ENCODE data around the gene LAMA5. TPM values are rescaled to one million over a fixed set of nuclear protein-coding genes. Genes with fewer than 3 reads are reported as not detected.

The LAMA5 gene
- total RNA-seq, 1 donor from 2014 or later: 70.9 TPM

DNA sequence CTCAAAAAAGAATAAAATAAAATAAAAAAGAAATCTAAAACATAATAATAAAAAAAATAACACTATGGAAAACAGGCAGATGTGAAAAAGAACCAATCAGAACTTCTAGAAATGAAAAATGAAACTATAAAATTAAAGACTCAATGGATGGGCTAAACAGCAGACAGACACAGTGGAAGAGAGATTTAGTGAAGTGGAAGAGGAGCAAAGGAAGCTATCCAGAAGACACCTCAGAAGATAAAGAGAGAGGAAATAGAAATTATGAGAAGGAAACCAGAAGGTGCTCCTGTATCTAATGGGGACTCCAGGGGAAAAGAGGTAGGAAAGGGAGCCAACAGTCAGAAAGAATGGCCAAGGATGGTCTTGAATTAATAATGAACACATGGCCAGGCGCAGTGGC lies 18.5 kb downstream of the LAMA5 start:
- DNase-seq: no peak
- H3K9me3 ChIP-seq (replicated peaks): peaks cover 8% of the 10 kb centered on the region
- H3K4me3 ChIP-seq: no peak overlapping the region
- peaks cover 21% of the 10 kb centered on the region for H3K4me1 ChIP-seq
- TF ChIP-seq, protein P1, sequence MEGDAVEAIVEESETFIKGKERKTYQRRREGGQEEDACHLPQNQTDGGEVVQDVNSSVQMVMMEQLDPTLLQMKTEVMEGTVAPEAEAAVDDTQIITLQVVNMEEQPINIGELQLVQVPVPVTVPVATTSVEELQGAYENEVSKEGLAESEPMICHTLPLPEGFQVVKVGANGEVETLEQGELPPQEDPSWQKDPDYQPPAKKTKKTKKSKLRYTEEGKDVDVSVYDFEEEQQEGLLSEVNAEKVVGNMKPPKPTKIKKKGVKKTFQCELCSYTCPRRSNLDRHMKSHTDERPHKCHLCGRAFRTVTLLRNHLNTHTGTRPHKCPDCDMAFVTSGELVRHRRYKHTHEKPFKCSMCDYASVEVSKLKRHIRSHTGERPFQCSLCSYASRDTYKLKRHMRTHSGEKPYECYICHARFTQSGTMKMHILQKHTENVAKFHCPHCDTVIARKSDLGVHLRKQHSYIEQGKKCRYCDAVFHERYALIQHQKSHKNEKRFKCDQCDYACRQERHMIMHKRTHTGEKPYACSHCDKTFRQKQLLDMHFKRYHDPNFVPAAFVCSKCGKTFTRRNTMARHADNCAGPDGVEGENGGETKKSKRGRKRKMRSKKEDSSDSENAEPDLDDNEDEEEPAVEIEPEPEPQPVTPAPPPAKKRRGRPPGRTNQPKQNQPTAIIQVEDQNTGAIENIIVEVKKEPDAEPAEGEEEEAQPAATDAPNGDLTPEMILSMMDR (IDR thresholded peaks at IDR 0.05; ENCODE audit: borderline replicate concordance): no peak
- intact Hi-C loops (cut with micrococcal nuclease): no loop called here
- no peaks in the 10 kb centered on the region for H3K27me3 ChIP-seq (ENCODE audit: low read depth)
- peaks cover 70% of the 10 kb centered on the region for H3K36me3 ChIP-seq
- no peak overlapping the region for H3K27ac ChIP-seq (replicated peaks)

DNA sequence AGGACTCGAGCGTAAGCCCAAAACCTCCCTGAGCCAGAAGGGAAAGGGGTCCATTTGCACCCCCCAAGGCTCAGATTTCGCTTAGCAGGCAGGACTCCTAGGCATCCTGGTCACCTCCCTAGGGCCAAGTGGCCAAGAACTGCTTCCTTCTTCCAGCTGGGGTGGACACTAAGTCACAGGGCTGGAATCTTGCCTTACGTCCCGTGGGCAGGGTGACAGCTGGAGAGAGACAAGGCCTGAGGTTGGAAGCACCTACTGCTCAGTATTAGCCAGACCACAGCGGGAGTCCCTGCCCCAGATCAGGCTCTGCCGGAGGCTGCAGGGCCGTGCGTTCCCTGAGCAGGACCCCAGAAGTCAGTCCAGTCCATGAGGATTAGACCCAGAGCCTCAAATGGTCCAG lies 19.7 kb downstream of the LAMA5 start:
- no peaks in the 10 kb centered on the region for H3K27me3 ChIP-seq (ENCODE audit: low read depth)
- intact Hi-C loops (cut with micrococcal nuclease): no loop called here
- DNase-seq: no peak
- TF ChIP-seq, protein P1 (IDR thresholded peaks at IDR 0.05; ENCODE audit: borderline replicate concordance): no peak
- H3K36me3 ChIP-seq: peaks cover 82% of the 10 kb centered on the region
- H3K27ac ChIP-seq (replicated peaks): no peak overlapping the region
- H3K9me3 ChIP-seq (replicated peaks): peaks cover 8% of the 10 kb centered on the region
- H3K4me3 ChIP-seq: no peak overlapping the region
- H3K4me1 ChIP-seq: peaks cover 10% of the 10 kb centered on the region

DNA sequence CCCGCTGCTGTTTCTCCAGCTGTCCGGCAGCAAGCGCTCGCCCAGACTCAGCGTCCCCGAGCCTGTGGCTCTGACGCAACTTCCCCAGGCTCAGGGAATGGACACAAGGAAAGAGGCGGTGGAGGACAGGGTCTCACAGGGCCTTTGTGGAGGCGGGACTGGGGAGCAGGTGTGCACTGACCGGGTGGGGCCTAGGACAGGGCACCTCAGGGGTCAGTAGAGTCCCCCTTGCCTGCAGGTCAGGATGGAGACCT lies 20.0 kb downstream of the LAMA5 start:
- Histone ChIP-seq H3K27me3 (ENCODE audit: low read depth) (no peaks in the 10 kb centered on the region), H3K4me1 (peaks cover 6% of the 10 kb centered on the region), H3K36me3 (peaks cover 80% of the 10 kb centered on the region), H3K9me3 (replicated peaks) (peaks cover 8% of the 10 kb centered on the region), H3K27ac (replicated peaks) (no peak overlapping the region), H3K4me3 (no peak overlapping the region)
- TF ChIP-seq, protein P1 (IDR thresholded peaks at IDR 0.05; ENCODE audit: borderline replicate concordance): no peak
- intact Hi-C loops (cut with micrococcal nuclease): no loop called here
- no peak for DNase-seq

DNA sequence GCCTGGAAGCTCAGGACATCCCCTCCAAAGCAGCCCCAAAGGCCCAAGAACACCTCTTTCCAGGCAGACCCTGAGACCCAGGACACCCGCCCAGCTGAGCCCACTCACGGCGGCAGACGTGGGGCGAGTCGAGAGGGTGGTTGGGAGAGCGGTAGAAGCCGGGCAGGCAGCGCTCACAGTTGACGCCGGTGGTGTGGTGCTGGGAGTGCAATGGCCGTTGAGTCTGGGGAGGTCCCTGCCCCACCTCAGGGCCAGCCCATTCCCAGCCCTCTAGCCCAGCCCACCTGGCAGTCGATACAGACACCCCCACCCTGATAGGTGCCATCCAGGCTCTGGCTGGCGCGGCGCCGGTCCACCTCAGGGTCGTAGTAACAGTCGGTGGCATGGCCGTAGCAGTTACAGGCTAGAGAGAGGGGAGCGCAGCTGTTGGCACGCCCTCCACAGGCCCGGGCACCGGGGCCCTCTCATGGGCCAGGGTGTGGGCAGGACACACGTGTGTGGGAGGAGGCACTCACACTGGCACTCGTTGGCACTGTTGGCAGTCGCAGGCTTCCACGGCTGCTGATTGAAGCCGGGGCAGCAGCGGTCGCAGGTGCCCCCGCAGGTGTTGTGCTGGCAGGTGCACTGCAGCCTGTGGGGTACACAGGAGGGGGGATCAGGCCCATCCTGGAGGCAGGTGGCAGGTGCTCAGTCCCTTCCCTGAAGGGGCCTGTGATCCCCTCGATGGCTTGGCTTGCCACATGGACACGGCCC lies 20.5 kb downstream of the LAMA5 start:
- H3K4me3 ChIP-seq: no peak overlapping the region
- TF ChIP-seq, protein P1 (IDR thresholded peaks at IDR 0.05; ENCODE audit: borderline replicate concordance): no peak
- intact Hi-C loops (cut with micrococcal nuclease): no loop called here
- DNase-seq: no peak
- no peak overlapping the region for H3K27ac ChIP-seq (replicated peaks)
- H3K9me3 ChIP-seq (replicated peaks): peaks cover 8% of the 10 kb centered on the region
- peaks cover 80% of the 10 kb centered on the region for H3K36me3 ChIP-seq
- no peaks in the 10 kb centered on the region for H3K27me3 ChIP-seq (ENCODE audit: low read depth)
- peaks cover 5% of the 10 kb centered on the region for H3K4me1 ChIP-seq

DNA sequence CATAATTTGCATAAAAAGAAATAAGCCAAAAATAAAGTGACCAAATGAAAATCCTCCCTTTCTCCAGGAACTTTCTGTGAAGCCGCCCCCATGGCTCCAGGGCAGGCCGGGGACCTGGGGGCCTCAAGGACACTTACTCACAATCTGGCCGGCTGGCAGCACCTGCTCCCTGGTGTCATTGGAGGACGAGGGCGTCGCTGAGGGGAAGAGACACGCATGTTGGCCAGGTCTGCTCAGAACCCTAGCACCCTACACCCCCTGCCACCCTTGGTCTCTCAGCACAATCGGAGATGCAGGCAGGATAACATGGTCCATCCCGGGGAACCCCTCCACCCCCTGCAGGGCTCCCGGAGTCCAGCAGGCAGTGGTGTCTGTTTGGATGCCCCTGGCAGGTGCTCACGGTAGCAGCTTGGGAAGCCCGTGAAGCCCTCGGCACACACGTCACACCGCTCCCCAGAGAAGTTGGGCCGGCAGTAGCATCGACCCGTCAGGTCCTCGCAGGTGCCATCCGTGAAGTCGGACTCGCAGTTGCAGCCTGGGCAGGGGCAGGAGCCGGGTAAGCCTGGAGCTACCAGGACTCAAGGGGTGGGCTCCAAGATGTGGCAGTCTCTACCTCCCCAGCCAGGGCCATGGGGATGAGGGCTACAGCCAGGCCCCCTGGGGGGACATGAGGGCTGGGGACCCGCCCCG lies 21.3 kb downstream of the LAMA5 start:
- no peak for DNase-seq
- no peaks in the 10 kb centered on the region for H3K27me3 ChIP-seq (ENCODE audit: low read depth)
- H3K4me1 ChIP-seq: peaks cover under 1% of the 10 kb centered on the region
- H3K4me3 ChIP-seq: no peak overlapping the region
- TF ChIP-seq, protein P1 (IDR thresholded peaks at IDR 0.05; ENCODE audit: borderline replicate concordance): no peak
- no peak overlapping the region for H3K27ac ChIP-seq (replicated peaks)
- peaks cover 8% of the 10 kb centered on the region for H3K9me3 ChIP-seq (replicated peaks)
- peaks cover 80% of the 10 kb centered on the region for H3K36me3 ChIP-seq
- intact Hi-C loops (cut with micrococcal nuclease): no loop called here
